NB4 (cell line): ENCODE data around the gene ZNF799.
A peak's percentile ranks its signal among the peaks of the same experiment; 100 is the strongest.

Experiments
- DNase-seq: peaks from one replicate; pipeline ENCODE4 v3.0.0; 2010; ENCODE audit warnings: low read depth
- H3K4me3 ChIP-seq: one replicate; pipeline ENCODE4 v1.5.1; 2011; ENCODE audit warnings: mild to moderate bottlenecking, low read depth, low read length, moderate library complexity
- CTCF ChIP-seq: IDR thresholded peaks from one replicate; pipeline ENCODE4 v1.5.1; 2012; ENCODE audit warnings: low read depth, low read length
- MYC ChIP-seq: IDR thresholded peaks from 2 replicates; pipeline ENCODE4 v1.6.1; 2011; ENCODE audit warnings: low read depth, low read length
- POLR2A ChIP-seq: IDR thresholded peaks from 2 replicates; pipeline ENCODE4 v1.6.1; 2011; ENCODE audit warnings: mild to moderate bottlenecking; ENCODE audit not compliant: insufficient read length; ENCODE audit errors: extremely low read depth
- TF ChIP-seq, protein P1 (sequence below): IDR thresholded peaks from 2 replicates; pipeline ENCODE4 v1.6.1; 2011; ENCODE audit warnings: low read depth, low read length

Gene ZNF799

GRCh38 chr19:12350890-12351197, 50.2 kb downstream of the ZNF799 start:
- no peak overlapping the region for H3K4me3 ChIP-seq
- TF ChIP-seq MYC: no peak
- TF ChIP-seq CTCF: no peak
- no peak for TF ChIP-seq POLR2A
- TF ChIP-seq, protein P1, sequence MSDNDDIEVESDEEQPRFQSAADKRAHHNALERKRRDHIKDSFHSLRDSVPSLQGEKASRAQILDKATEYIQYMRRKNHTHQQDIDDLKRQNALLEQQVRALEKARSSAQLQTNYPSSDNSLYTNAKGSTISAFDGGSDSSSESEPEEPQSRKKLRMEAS: no peak
- DNase-seq: no peak

DNA sequence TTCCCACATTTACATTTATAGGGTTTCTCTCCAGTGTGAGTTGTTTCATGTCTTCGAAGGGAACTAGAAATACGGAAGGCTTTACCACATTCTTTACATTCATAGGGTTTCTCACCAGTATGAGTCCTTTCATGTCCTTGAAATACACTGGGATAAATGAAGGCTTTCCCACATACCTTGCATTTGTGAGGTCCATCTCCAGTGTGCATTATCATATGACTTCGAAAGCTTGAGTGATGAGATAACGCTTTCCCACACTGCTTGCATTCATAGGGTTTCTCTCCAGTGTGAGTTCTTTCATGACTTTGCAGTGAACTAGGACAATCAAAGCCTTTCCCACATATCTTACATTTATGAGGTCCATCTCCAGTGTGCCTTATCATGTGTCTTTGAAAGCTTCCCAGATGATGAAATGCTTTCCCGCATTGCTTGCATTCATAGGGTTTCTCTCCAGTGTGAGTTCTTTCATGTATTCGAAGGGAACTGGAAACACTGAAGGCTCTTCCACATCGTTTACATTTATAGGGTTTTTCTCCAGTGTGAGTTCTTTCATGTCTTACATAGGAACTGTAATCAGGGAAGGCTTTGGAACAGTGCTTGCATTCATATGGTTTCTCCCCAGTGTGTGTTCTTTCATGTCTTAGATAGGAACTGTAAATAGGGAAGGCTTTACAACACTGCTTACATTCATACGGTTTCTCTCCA, 50.7 kb downstream of the ZNF799 start:
- TF ChIP-seq POLR2A (no peak), MYC (no peak), CTCF (no peak)
- TF ChIP-seq, protein P1: no peak
- DNase-seq: no peak
- H3K4me3 ChIP-seq: no peak overlapping the region

DNA sequence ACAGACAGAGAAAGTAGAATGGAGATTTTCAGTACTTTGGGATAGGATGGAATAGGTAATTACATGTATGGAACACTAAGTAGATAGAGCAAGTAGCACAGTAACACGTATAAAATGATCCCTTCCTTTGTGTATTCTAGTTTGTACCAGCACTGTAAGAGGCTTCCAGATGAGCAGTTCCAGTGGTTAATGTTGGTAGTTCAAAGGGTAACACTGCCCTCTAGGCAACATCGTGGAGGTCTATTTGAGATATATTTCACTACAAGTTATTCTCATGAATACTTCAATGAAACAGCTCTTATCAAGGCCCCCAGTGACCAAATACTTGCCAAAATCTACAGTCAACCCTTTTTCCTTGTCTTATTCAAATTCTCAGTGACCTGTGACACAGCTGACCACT, 54.2 kb downstream of the ZNF799 start:
- no peak for TF ChIP-seq MYC
- TF ChIP-seq POLR2A: no peak
- TF ChIP-seq, protein P1: no peak
- no peak for TF ChIP-seq CTCF
- no peak overlapping the region for H3K4me3 ChIP-seq
- DNase-seq: peak; percentile 55

DNA sequence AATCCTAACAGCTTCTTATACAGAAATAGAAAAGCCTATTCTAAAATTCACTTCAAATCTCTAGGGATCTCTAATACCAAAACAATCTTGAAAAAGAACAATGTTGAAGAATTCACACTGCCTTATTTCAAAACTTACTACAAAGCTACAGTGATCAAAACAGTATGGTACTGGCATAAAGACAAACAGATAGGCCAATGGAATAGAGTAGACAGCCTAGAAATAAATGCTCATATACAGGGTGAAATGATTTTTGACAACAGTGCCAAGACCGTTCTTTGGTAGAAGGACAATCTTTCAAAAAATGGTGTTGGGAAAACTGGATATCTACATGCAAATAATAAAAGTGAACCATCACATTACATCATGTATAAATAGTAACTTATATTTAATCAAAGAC, 55.9 kb downstream of the ZNF799 start:
- DNase-seq: no peak
- TF ChIP-seq, protein P1: no peak
- TF ChIP-seq POLR2A (no peak), CTCF (no peak), MYC (no peak)
- H3K4me3 ChIP-seq: no peak overlapping the region
